Ishikawa (cell line): ENCODE measurements around the gene INTS14.

Experiments
- CEBPB ChIP-seq: IDR thresholded peaks from 2 replicates; pipeline ENCODE4 v1.6.1; 2012
- EGR1 ChIP-seq: IDR thresholded peaks from 2 replicates; pipeline ENCODE4 v1.6.1; 2012
- MAX ChIP-seq: IDR thresholded peaks from 2 replicates; pipeline ENCODE4 v1.6.1; 2012
- RAD21 ChIP-seq: IDR thresholded peaks from 2 replicates; pipeline ENCODE4 v1.6.1; 2012; ENCODE audit warnings: low read depth
- TAF1 ChIP-seq: IDR thresholded peaks from 2 replicates; pipeline ENCODE4 v1.6.1; 2012; ENCODE audit warnings: low read depth, mild to moderate bottlenecking
- YY1 ChIP-seq: IDR thresholded peaks from 2 replicates; pipeline ENCODE4 v1.6.1; 2012; ENCODE audit warnings: low read depth

- no peak for TF ChIP-seq YY1
- no peak for TF ChIP-seq TAF1
- TF ChIP-seq MAX: no peak
- no peak for TF ChIP-seq RAD21
- no peak for TF ChIP-seq EGR1
- TF ChIP-seq CEBPB: no peak
Measured at GRCh38 chr15:65621638-65622037, 10.7 kb upstream of the INTS14 start, which contains the start of gene SLC24A1.
